Hepatocyte (in vitro differentiated cells): ENCODE measurements around the gene AMBP. TPM values are rescaled to one million over a fixed set of nuclear protein-coding genes. Genes with fewer than 3 reads are reported as not detected.

Experiments
- DNase-seq: peaks from one replicate; pipeline ENCODE4 v3.0.0-alpha.2; 2016; ENCODE audit warnings: low spot score
- H2AFZ ChIP-seq: fragments of 200-600 bp; sonication (generic); 2 replicates; pipeline ENCODE4 v1.6.0; 2016; ENCODE audit warnings: antibody characterized with exemption, mild to moderate bottlenecking
- H3K27ac ChIP-seq: fragments of 200-600 bp; sonication (generic); 2 replicates; pipeline ENCODE4 v1.5.1; 2016; ENCODE audit warnings: mild to moderate bottlenecking
- H3K27me3 ChIP-seq: fragments of 200-600 bp; sonication (generic); 2 replicates; pipeline ENCODE4 v1.6.1; 2016
- H3K36me3 ChIP-seq: fragments of 200-600 bp; sonication (generic); replicated peaks from 2 replicates; pipeline ENCODE4 v1.5.1; 2016; ENCODE audit warnings: low read depth; ENCODE audit not compliant: insufficient read depth
- H3K4me1 ChIP-seq: fragments of 200-600 bp; sonication (generic); 2 replicates; pipeline ENCODE4 v1.5.1; 2016; ENCODE audit warnings: mild to moderate bottlenecking, moderate library complexity; ENCODE audit not compliant: insufficient read depth
- H3K4me2 ChIP-seq: fragments of 200-600 bp; sonication (generic); 2 replicates; pipeline ENCODE4 v1.6.0; 2016
- H3K4me3 ChIP-seq: fragments of 200-600 bp; sonication (generic); 2 replicates; pipeline ENCODE4 v1.5.1; 2016; ENCODE audit warnings: mild to moderate bottlenecking
- H3K79me2 ChIP-seq: fragments of 200-600 bp; sonication (generic); 2 replicates; pipeline ENCODE4 v1.6.0; 2017; ENCODE audit warnings: mild to moderate bottlenecking
- H3K9me2 ChIP-seq: fragments of 200-600 bp; sonication (generic); replicated peaks from 2 replicates; pipeline ENCODE4 v1.6.0; 2017; ENCODE audit warnings: mild to moderate bottlenecking; ENCODE audit not compliant: insufficient read depth
- H3K9me3 ChIP-seq: fragments of 200-600 bp; sonication (generic); 2 replicates; pipeline ENCODE4 v1.5.1; 2016; ENCODE audit warnings: low read depth, mild to moderate bottlenecking
- H4K20me1 ChIP-seq: fragments of 200-600 bp; sonication (generic); 2 replicates; pipeline ENCODE4 v1.6.0; 2016; ENCODE audit warnings: mild to moderate bottlenecking; ENCODE audit not compliant: insufficient read depth, poor library complexity, severe bottlenecking
- EZH2 ChIP-seq: fragments of 200-600 bp; sonication (generic); IDR thresholded peaks from 2 replicates; pipeline ENCODE4 v1.6.1; 2016; ENCODE audit warnings: antibody characterized with exemption, mild to moderate bottlenecking, borderline replicate concordance
- EZH2phosphoT487 ChIP-seq: fragments of 200-600 bp; sonication (generic); IDR thresholded peaks from one replicate; pipeline ENCODE4 v1.6.1; 2018; ENCODE audit warnings: antibody characterized with exemption, mild to moderate bottlenecking, low read depth, moderate library complexity; ENCODE audit not compliant: unreplicated experiment, severe bottlenecking
- WGBS: methylation state at CpG from one replicate; pipeline ENCODE4 v1.1.6; 2016; ENCODE audit warnings: low lambda C conversion rate; ENCODE audit errors: missing lambda C conversion rate; 5-methylcytosine and 5-hydroxymethylcytosine counted together
- polyA plus RNA-seq: library from polyadenylated mRNA; unstranded; fragments of >200 nt; fragmentation: Nextera tagmentation; extraction: Ambion mirVana; gene quantifications from 2 replicates; pipeline ENCODE4 v1.2.1, GENCODE V29; 2016
- total RNA-seq: library from RNA; depleted of rRNA; stranded (reverse); fragments of >200 nt; gene quantifications from 2 replicates; pipeline ENCODE4 v1.2.3, GENCODE V29; 2014
- TF ChIP-seq, protein P1 (sequence below): fragments of 200-600 bp; sonication (generic); IDR thresholded peaks from 2 replicates; pipeline ENCODE4 v1.5.1; 2016; ENCODE audit warnings: antibody characterized with exemption, mild to moderate bottlenecking; ENCODE audit not compliant: poor library complexity

Gene AMBP
- total and polyA plus RNA-seq, 2 experiments from 2014 or later: 713 to 833 TPM

DNA sequence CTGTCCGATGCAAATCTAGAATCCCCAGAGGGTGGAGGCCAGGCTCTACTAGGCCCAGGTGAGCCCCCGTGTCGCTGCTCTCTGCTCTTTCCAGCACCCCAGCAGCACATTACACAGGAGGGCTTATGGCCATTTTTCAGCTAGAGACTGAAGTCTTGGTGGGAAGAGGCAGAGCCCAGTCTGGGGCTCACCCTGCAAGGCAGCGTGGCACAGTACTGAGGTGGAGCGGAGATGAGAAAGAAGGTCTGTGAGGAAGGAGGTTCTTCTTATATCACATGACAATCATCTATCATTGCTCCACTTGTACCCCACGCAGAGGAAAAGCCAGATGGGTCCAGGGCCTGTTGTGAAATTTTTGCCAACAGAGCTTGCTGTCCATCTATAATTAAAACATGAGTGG lies 31.0 kb upstream of the AMBP start:
- H3K9me2 ChIP-seq: no peaks in the 10 kb centered on the region
- H3K4me2 ChIP-seq: no peak overlapping the region
- no peaks in the 10 kb centered on the region for H3K9me3 ChIP-seq
- H3K4me1 ChIP-seq: no peaks in the 10 kb centered on the region
- no peak for DNase-seq
- H2AFZ ChIP-seq: no peak overlapping the region
- TF ChIP-seq, protein P1, sequence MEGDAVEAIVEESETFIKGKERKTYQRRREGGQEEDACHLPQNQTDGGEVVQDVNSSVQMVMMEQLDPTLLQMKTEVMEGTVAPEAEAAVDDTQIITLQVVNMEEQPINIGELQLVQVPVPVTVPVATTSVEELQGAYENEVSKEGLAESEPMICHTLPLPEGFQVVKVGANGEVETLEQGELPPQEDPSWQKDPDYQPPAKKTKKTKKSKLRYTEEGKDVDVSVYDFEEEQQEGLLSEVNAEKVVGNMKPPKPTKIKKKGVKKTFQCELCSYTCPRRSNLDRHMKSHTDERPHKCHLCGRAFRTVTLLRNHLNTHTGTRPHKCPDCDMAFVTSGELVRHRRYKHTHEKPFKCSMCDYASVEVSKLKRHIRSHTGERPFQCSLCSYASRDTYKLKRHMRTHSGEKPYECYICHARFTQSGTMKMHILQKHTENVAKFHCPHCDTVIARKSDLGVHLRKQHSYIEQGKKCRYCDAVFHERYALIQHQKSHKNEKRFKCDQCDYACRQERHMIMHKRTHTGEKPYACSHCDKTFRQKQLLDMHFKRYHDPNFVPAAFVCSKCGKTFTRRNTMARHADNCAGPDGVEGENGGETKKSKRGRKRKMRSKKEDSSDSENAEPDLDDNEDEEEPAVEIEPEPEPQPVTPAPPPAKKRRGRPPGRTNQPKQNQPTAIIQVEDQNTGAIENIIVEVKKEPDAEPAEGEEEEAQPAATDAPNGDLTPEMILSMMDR: no peak
- TF ChIP-seq EZH2 (no peak), EZH2phosphoT487 (no peak)
- peaks cover 3% of the 10 kb centered on the region for H3K27me3 ChIP-seq
- no peak overlapping the region for H3K4me3 ChIP-seq
- no peaks in the 10 kb centered on the region for H4K20me1 ChIP-seq
- no peaks in the 10 kb centered on the region for H3K79me2 ChIP-seq
- H3K27ac ChIP-seq: no peak overlapping the region
- WGBS: 81% methylated on average over 6 of the region's 6 CpGs
- no peaks in the 10 kb centered on the region for H3K36me3 ChIP-seq

GRCh38 chr9:114108016-114108833 lies 30.1 kb upstream of the AMBP start:
- H3K9me2 ChIP-seq: no peaks in the 10 kb centered on the region
- peaks cover 3% of the 10 kb centered on the region for H3K27me3 ChIP-seq
- no peak overlapping the region for H3K4me3 ChIP-seq
- H3K79me2 ChIP-seq: no peaks in the 10 kb centered on the region
- H2AFZ ChIP-seq: no peak overlapping the region
- TF ChIP-seq, protein P1: peak; percentile 87
- TF ChIP-seq EZH2phosphoT487: no peak
- DNase-seq: peak; percentile 92
- H3K4me2 ChIP-seq: no peak overlapping the region
- 46% methylated on average over 26 of the region's 28 CpGs for WGBS
- H3K27ac ChIP-seq: no peak overlapping the region
- no peaks in the 10 kb centered on the region for H3K4me1 ChIP-seq
- H3K9me3 ChIP-seq: no peaks in the 10 kb centered on the region
- H3K36me3 ChIP-seq: no peaks in the 10 kb centered on the region
- H4K20me1 ChIP-seq: no peaks in the 10 kb centered on the region

DNA sequence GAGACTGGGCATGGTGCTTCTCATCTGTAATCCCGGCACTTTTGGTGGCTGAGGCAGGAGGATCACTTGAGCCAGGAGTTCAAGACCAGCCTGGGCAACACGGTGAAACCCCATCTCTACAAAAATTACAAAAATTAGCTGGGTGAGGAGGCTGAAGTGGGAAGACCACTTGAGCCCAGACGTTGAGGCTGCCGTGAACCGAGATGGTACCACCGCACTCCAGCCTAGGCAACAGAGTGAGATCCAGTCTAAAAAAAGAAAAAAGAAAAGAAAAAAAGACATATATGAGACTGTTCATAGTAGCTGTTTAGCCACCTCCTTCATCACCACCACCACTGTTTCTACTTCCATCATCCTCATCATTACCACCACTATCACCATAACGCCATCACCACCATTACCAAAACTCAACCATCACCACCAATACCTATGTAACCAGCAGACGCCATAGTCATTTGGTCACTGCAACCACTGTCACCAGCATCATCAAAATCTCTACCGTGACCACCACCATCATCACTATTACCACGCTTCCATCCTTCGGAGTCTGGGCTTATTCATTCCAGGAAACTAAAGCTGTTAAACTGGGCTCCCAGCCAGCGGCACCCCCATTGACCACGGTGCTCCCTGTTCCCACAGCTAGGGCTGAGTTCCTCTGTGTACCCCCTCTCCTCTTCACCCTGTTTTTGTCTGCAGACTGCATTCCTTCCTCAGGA lies 29.3 kb upstream of the AMBP start:
- H3K4me1 ChIP-seq: no peaks in the 10 kb centered on the region
- no peak overlapping the region for H3K4me2 ChIP-seq
- no peak overlapping the region for H2AFZ ChIP-seq
- H3K27ac ChIP-seq: no peak overlapping the region
- peaks cover 3% of the 10 kb centered on the region for H3K27me3 ChIP-seq
- H4K20me1 ChIP-seq: no peaks in the 10 kb centered on the region
- no peak overlapping the region for H3K4me3 ChIP-seq
- 79% methylated on average over 13 of the region's 13 CpGs for WGBS
- no peaks in the 10 kb centered on the region for H3K36me3 ChIP-seq
- peaks cover 5% of the 10 kb centered on the region for H3K9me3 ChIP-seq
- no peak for DNase-seq
- H3K9me2 ChIP-seq: no peaks in the 10 kb centered on the region
- no peak for TF ChIP-seq EZH2
- no peaks in the 10 kb centered on the region for H3K79me2 ChIP-seq

DNA sequence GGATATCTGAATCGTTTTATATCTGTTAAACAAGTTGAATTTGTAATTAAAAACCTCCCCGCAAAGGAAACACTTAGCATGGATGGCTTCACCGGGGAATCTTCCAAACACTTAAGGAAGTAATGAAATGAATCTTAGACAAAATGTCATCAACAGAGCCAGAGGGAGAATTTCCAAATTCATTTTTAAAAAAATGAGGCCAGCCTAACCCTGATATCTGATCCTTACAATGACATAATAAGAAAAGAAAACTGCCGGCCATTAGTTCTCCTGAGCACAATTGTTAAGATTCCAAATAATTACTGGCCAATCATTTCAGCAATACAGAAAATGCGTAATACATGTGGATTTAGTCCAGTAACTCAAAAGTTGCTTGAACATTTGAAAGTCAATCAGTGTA lies 27.1 kb upstream of the AMBP start:
- no peaks in the 10 kb centered on the region for H3K9me2 ChIP-seq
- no peaks in the 10 kb centered on the region for H3K36me3 ChIP-seq
- no peaks in the 10 kb centered on the region for H3K79me2 ChIP-seq
- no peaks in the 10 kb centered on the region for H3K4me1 ChIP-seq
- no peak overlapping the region for H3K27ac ChIP-seq
- H2AFZ ChIP-seq: no peak overlapping the region
- TF ChIP-seq, protein P1: no peak
- TF ChIP-seq EZH2: no peak
- TF ChIP-seq EZH2phosphoT487: no peak
- H3K27me3 ChIP-seq: peaks cover 3% of the 10 kb centered on the region
- H3K4me3 ChIP-seq: no peak overlapping the region
- H3K4me2 ChIP-seq: no peak overlapping the region
- DNase-seq: no peak
- no peaks in the 10 kb centered on the region for H4K20me1 ChIP-seq
- WGBS: 72% methylated on average over 5 of the region's 5 CpGs
- peaks cover 9% of the 10 kb centered on the region for H3K9me3 ChIP-seq
